ENCODE results near the gene IL17D.
"Not testable (repeated sequence)": the region's sequence is repeated elsewhere in the genome, so short reads cannot be mapped to it uniquely, and the experiment has no call there.

Gene IL17D

DNA sequence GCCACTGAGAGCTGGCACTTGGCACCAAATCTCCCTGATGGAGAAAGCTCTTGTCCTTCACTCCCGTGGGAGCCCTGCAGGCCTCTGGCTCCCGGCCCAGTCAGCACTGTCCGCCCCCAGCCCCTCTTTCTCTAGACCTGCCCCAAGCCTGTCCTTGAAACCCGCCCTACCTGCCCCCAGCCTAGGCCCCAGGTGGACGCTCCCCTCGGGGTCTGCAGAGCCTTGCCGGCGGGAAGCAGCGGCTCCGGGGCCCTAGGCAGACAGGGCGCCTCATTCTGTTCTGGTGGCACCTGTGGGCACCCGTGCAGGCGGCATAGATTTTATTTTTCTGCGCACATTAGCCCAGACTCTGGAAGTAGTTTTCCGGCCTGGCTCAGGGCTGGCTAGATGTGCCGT lies 17.6 kb downstream of the IL17D start:
- no peak for DNase-seq

DNA sequence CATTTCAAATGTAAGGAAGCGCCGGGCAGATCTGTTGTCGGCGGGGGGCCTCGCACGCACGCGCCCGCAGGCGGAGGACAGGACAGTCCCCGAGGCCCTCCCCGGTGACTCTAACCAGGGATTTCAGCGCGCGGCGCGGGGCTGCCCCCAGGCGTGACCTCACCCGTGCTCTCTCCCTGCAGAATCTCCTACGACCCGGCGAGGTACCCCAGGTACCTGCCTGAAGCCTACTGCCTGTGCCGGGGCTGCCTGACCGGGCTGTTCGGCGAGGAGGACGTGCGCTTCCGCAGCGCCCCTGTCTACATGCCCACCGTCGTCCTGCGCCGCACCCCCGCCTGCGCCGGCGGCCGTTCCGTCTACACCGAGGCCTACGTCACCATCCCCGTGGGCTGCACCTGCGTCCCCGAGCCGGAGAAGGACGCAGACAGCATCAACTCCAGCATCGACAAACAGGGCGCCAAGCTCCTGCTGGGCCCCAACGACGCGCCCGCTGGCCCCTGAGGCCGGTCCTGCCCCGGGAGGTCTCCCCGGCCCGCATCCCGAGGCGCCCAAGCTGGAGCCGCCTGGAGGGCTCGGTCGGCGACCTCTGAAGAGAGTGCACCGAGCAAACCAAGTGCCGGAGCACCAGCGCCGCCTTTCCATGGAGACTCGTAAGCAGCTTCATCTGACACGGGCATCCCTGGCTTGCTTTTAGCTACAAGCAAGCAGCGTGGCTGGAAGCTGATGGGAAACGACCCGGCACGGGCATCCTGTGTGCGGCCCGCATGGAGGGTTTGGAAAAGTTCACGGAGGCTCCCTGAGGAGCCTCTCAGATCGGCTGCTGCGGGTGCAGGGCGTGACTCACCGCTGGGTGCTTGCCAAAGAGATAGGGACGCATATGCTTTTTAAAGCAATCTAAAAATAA lies 18.2 kb downstream of the IL17D start:
- DNase-seq, result no peak

DNA sequence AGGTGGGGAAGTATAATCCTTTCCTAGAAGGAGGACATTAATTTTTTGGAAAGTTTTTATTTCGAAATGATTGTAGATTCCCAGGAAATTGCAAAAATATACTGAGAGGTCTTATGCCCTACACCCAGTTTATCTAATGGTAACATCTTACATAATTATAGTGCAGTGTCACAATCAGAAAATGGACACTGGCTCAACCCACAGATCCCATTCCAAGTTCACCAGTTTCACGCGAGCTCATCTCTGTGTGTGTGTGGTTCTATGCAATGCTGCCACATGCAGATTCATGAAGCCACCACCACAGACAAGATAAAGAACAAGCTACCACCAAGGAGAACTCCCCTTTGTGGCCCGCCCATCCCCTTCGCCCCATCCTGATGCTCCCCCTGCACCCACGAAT lies 24.4 kb downstream of the IL17D start:
- DNase-seq, result peak; percentile 16

DNA sequence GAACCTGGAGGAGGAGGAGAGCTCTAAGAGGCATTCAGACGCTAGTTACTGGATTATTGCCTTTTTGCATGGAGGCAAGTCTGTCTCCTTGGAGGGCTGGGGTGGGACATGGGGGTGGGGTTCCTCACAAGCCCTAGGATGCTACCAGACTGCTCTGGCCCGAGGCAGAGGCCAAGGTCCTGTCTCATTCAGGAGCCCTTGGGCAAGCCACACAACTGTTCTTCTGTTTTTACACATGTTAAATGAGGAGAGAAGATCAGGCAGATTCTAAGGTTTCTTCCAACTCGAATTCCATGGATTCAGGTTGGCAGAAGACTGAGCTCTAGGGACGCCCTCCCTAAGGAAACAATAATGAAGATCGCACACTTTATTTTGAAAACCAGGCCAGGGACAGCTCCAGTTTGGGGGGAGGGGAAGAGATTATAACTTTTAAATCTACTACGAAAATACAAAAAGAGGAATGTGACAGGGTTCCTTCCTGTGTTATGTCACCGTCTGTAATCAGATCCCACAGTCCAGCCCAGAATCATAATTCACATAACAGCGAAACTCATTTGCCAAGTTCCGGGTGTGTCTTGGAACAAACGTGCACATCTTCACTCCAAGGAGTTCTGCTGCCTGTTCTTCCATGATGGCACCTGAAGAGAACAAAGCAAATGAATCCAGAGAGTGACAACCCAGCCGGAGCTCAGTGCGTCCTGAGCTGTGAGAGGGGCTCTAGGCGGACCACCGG lies 25.2 kb downstream of the IL17D start:
- no peak for DNase-seq

DNA sequence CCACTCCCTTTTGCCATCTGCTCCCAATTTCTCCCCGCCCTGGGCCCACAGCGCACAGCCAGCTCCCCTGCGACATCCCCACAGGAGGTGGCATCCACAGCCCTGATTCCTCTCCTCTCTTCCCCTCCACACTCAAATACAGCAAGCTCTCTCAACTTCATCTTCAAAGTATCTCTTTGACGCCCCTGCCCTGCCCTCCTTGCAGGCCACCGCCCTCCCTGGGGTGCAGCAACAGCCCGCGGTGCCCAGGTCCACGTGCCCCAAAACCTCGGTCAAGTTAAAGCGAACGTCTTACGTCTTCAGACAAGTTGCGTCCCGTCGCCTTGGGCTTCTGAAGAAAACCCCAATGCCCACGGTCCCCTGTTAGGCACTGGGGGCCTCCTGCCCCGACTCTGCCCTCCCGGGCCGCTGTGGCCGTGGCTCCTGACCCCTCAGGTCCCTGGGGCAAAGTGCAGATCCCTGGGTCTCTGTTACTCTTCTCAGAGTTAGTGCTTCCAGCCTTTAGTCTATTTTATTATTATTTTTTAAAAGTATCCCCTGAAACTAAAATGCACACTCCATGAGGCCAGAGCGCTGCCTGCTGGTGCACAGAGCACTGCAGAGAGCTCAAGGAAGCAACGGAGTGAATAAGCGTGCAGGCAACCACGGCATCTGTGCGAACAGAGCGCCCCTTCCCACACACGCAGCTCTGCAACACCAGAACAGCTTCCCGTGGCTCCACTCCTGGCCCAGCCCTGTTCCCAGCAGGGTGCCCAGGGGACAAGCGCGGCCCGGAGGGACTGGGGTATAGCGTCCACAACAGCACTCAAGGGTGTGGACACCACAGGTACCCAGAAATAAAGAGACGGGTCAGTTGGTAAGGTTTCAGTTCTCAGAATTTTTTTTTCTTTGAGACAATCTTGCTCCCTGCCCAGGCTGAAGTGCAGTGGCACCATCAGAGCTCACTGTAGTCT lies 26.4 kb downstream of the IL17D start:
- no peak for DNase-seq

DNA sequence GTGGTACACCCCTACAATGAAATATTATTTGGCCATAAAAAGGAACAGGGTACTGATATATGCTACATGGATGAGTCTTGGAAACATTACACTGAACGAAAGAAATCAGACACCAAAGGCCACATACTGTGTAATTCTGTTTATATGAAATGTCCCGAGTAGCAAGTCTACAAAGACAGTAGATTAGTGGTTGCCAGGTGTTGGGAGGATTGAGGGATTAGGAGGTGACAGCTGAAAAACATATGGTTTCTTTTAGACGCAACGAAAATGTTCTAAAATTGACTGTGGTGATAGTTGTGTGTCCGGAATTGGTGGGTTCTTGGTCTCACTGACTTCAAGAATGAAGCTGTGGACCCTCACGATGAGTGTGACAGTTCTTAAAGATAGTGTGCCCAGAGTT lies 35.1 kb downstream of the IL17D start:
- no peak for DNase-seq

DNA sequence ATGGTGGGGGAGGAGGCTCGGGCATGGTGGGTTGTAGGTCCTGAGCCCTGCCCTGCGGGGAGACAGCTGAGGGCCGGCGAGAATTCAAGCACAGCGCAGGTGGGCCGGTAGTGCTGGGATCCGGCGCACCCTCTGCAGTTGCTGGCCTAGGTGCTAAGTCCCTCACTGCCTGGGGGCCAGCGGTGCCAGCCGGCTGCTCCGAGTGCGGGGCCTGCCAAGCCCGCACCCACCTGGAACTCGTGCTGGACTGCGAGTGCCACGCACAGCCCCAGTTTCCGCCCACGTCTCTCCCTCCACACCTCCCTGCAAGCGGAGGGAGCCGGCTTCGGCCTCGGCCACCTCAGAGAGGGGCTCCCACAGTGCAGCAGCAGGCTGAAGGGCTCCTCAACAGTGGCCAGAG lies 36.5 kb downstream of the IL17D start:
- DNase-seq, result no peak

DNA sequence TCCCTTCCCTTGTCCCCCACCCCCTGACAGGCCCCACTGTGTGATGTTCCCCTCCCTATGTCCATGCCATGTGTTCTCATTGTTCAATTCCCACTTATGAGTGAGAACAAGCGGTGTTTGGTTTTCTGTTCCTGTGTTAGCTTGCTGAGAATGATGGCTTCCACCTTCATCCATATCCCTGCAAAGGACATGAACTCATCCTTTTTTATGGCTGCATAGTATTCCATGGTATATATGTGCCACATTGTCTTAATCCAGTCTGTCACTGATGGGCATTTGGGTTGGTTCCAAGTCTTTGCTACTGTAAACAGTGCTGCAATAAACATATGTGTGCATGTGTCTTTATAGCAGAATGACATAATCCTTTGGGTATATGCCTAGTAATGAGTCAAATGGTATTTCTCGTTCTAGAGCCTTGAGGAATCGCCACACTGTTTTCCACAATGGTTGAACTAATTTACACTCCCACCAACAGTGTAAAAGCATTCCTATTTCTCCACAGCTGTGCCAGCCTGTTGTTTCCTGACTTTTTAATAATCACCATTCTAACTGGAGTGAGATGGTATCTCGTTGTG lies 40.4 kb downstream of the IL17D start:
- not testable (repeated sequence) for DNase-seq

DNA sequence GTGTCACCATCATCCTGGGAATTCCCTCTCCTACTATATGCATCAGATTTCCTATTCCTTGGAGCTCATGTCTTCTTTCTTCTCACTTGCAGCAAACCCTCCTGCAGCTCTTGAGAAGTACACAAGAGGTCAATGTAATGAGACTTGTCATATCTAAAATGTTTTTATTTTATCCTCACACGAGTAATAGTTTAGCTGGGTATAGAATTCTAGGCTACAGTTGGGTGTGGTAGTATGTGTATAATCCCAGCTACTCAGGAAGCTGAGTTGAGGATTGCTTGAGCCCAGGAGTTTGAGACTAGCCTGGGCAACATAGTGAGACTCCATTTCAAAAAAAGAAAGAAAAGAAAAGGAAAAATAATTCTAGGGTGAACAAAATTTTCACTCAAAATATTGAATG lies 45.9 kb downstream of the IL17D start:
- DNase-seq, result no peak

DNA sequence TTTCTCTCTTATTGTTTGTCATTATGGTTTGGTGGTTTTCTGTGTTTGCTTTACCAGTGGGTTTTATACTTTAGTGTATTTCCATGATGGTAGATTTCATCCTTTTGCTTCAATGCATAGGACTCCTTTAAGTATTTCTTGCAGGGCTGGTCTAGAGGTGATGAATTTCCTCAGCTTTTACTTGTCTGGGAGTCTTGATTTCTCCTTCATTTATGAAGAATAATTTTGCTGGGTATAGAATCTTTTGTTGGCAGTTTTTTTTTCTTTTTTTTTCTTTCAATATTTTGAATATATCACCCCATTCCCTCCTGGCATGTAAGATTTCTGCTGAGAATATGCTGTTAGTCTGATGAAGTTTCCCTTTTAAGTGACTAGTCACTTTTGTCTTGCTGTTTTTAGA lies 50.5 kb downstream of the IL17D start:
- DNase-seq, result no peak

DNA sequence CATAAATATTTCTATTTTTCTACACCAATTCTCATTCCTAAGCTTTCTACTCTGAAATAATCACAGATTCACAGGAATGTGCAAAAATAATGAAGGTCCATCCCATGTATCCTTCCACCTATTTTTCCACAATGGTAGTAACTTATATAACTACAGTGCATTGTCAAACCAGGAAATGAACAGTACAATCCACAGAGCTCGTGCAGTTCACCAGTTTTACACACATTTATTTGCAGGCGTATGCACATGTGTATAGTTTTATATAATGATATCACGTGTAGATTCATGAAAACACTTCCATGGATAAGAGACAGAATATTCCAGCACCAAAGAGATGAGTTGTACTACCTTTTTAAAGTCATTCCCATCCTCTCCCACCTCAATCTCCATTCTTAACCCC lies 57.4 kb downstream of the IL17D start:
- no peak for DNase-seq

DNA sequence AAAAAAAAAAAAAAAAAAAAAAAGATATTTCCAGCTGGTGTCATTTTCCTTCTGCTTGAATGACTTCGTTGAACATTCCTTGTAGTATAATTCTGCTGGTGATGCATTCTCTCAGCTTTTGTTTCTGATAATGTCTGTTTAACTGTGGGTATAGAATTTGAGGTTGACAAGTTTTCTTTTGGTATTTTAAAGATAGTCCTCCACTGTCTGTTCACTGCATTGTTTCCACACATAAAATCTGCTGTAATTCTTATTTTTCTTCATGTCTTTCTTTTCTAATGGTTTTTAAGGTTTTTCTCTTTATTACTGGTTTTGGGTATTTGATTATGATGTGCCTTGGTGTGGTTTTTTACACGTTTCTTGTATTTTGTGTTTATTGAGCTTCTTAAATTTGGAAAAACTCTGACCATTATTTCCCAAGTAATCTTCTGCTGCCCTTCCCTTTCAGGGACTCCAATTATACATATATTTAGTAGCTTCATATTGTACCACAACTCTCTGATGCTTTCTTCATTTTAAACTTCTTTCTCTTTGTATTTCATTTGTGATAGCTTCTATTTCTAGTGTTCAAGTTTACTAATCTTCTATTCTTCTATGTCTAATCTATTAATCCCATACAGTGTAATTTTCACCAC lies 63.9 kb downstream of the IL17D start:
- DNase-seq, result no peak

DNA sequence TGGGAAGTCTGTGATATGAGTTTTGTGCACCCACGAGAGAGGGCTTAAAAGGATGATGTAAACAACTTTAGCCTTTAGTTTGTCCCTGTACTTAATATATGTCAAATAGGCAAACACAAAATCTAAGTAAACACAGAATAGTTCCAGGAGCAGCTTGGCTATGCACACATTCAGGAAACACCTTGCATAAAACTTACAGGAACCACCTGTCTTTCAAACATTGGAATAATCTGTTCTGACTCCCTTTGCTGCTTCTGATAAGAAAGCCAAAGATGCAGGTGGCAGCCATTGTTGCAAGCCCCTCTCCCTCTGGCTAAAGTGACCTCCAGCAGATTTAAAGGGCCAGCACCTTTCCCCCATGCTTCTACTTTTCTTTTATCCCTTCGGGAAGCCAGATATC lies 65.6 kb downstream of the IL17D start:
- DNase-seq, result no peak

DNA sequence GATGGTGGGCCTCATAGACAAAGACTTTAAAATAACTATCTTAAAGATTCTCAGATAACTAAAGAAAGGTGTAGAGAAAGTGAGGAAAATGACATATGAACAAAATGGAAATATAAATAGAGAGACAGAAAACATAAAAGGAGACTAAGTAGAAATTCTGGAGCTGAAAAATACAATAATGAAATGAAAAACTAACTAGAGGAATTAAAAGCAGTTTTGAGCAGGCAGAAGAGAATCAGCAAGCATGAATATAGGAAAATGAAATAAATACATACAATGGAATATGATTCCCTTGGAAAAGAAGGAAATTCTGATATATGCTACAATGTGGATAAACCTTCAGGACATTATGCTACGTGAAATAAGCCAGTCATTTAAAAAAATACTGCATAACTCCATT lies 66.3 kb downstream of the IL17D start:
- no peak for DNase-seq
